Islet of Langerhans (tissue), 1 donor: Measurements from ENCODE around the gene FBXO39.
A peak's percentile ranks its signal among the peaks of the same experiment; 100 is the strongest.
"Not testable (repeated sequence)": the region's sequence is repeated elsewhere in the genome, so short reads cannot be mapped to it uniquely, and the experiment has no call there.

ENCODE experiments used
- FAIRE-seq: peaks from one replicate; lab custom pipeline; 2011; peaks lifted over from hg19 to GRCh38; lab: Jason Lieb, UNC

FBXO39 gene

GRCh38 chr17:6793748-6794493 is 17.9 kb downstream of the FBXO39 start:
- FAIRE-seq: no peak

GRCh38 chr17:6796017-6796886 is 20.2 kb downstream of the FBXO39 start:
- no peak for FAIRE-seq

- FAIRE-seq: no peak
Measured at GRCh38 chr17:6796887-6797490, 21.0 kb downstream of the FBXO39 start.

- FAIRE-seq: no peak
Measured at GRCh38 chr17:6797718-6798351, 21.8 kb downstream of the FBXO39 start.

- no peak for FAIRE-seq
Measured at GRCh38 chr17:6799738-6800137, 23.7 kb downstream of the FBXO39 start.

- FAIRE-seq: no peak
Measured at GRCh38 chr17:6800422-6801027, 24.5 kb downstream of the FBXO39 start.

- no peak for FAIRE-seq
Measured at GRCh38 chr17:6811510-6811909, 35.5 kb downstream of the FBXO39 start.

- no peak for FAIRE-seq
Measured at GRCh38 chr17:6812295-6812694, 36.3 kb downstream of the FBXO39 start.

- FAIRE-seq: no peak
Measured at GRCh38 chr17:6815775-6816174, 39.8 kb downstream of the FBXO39 start.

GRCh38 chr17:6816368-6816767 is 40.4 kb downstream of the FBXO39 start:
- FAIRE-seq: not testable (repeated sequence)

GRCh38 chr17:6818938-6819337 is 42.9 kb downstream of the FBXO39 start:
- FAIRE-seq: no peak

- FAIRE-seq: no peak
Measured at GRCh38 chr17:6823011-6823442, 47.0 kb downstream of the FBXO39 start.

- FAIRE-seq: no peak
Measured at GRCh38 chr17:6830383-6830986, 54.5 kb downstream of the FBXO39 start.

- peak; percentile 56 for FAIRE-seq
Measured at GRCh38 chr17:6831661-6832263, 55.7 kb downstream of the FBXO39 start, which contains the start of gene TEKT1. Gene TEKT1 (minus strand): TSS chr17:6831729. CDS start chr17:6830376, 1,353 bp downstream.
